Measurements from ENCODE around the gene CD22. TPM values are rescaled to one million over a fixed set of nuclear protein-coding genes. Genes with fewer than 3 reads are reported as not detected.

The CD22 gene
- total RNA-seq, 1 donor from 2014 or later = 0.23 TPM

- H3K4me3 ChIP-seq (ENCODE audit: low read depth, low read length) = no peak overlapping the region
- TF ChIP-seq CTCF (conservative IDR thresholded peaks at IDR 0.05; ENCODE audit: low read depth, low read length) = no peak
- DNase-seq (ENCODE audit: low read depth) = no peak
Observed at GRCh38 chr19:35314031-35314430, 15.0 kb upstream of the CD22 start.

DNA sequence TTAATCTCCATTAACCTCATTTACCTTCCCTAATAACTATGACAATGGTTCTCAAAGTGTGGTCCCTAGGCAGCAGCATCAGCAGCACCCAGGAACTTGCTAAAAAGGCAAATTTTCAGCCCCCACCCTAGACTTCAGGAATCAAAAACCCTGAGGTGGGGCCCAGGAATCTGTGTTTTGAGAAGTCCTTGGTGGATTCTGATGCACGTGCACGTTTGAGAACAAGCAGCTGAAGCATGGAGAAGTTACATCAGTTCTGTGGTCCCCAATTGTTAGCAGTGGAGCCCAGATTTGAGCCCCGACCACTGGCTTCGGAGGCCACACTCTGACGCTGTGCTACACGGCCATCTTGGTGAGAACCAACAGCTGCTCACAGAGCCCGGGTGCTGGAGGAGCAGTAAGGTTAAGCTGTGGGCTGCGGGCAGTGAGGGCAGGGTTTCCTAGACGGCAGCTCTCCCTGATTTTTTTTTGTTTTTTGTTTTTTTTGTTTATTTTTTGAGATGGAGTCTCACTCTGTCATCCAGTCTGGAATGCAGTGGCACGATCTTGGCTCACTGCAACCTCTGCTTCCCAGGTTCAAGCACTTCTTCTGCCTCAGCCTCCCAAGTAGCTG lies 14.0 kb upstream of the CD22 start:
- no peak for TF ChIP-seq CTCF (conservative IDR thresholded peaks at IDR 0.05; ENCODE audit: low read depth, low read length)
- no peak overlapping the region for H3K4me3 ChIP-seq (ENCODE audit: low read depth, low read length)

GRCh38 chr19:35315883-35316282 lies 13.1 kb upstream of the CD22 start:
- TF ChIP-seq CTCF (conservative IDR thresholded peaks at IDR 0.05; ENCODE audit: low read depth, low read length) = no peak
- H3K4me3 ChIP-seq (ENCODE audit: low read depth, low read length) = no peak overlapping the region

More for the DNA sequence above, 14.0 kb upstream of the CD22 start:
- no peak for DNase-seq (ENCODE audit: low read depth)

DNA sequence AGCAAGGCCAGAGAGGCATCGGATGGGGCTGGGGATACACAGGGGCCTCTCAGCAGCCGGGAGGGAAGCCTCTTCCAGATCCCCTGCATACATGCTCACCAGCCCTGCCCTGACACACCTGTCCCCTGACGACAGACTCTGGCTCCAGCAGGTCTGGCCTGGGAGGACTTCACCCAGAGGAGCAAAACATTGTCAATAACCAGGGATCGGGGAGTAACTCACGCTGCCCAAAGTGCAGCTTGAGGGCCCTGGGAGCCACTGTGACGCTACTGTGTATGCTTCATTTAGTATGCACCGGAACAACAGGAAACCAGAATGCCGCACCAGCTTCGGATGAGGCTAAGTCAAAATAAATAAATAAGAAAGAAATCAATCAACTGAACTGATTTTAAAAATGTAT lies 12.4 kb upstream of the CD22 start:
- no peak overlapping the region for H3K4me3 ChIP-seq (ENCODE audit: low read depth, low read length)
- no peak for DNase-seq (ENCODE audit: low read depth)
- TF ChIP-seq CTCF (conservative IDR thresholded peaks at IDR 0.05; ENCODE audit: low read depth, low read length) = no peak

More at GRCh38 chr19:35315883-35316282, 13.1 kb upstream of the CD22 start:
- DNase-seq (ENCODE audit: low read depth) = no peak

DNA sequence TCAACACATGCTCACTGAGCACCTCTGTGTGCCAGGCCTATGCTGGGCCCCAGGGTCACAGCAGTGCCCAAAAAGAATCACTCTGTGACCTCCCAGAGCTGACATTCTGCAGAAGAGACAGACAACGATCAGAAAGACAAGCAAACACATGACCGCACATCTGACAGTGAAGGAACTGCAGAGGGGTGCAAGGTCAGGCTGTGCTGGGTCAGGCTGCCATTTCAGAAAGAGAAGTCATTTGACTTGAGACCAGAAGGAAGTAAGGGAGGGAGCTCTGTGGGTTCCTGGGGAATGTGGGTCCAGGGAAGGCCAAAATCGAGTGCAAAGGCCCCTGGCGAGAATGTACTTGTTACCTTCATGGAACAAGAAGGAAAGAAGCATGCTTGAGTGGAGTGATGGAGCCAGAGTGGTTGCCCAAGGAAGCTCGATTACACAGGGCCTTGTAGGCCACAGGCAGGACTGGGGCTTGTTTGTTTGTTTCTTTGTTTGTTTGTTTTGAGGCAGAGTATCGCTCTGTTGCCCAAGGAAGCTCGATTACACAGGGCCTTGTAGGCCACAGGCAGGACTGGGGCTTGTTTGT lies 11.4 kb upstream of the CD22 start:
- H3K4me3 ChIP-seq (ENCODE audit: low read depth, low read length) = no peak overlapping the region
- no peak for DNase-seq (ENCODE audit: low read depth)
- TF ChIP-seq CTCF (conservative IDR thresholded peaks at IDR 0.05; ENCODE audit: low read depth, low read length) = no peak

GRCh38 chr19:35318679-35319448 lies 10.1 kb upstream of the CD22 start:
- DNase-seq (ENCODE audit: low read depth) = peak; percentile 43
- TF ChIP-seq CTCF (conservative IDR thresholded peaks at IDR 0.05; ENCODE audit: low read depth, low read length) = no peak
- no peak overlapping the region for H3K4me3 ChIP-seq (ENCODE audit: low read depth, low read length)

Measured in epithelial cell of proximal tubule (primary cell).